Body of pancreas (tissue), 4 donors: ENCODE results near the gene STX11. TPM values are rescaled to one million over a fixed set of nuclear protein-coding genes. Genes with fewer than 3 reads are reported as not detected.

Experiments used
- ATAC-seq: fragments of 150-250 bp; one replicate; pipeline ENCODE4 v1.9.1; 2016
- DNase-seq, 4 donors: peaks; one replicate each; pipeline ENCODE4 v3.0.0-alpha.2; 2019
- H3K27ac ChIP-seq, 4 donors: fragments of 200-600 bp; sonication (generic); 1 replicate in 3 of 4; 2 replicates in 1 of 4; pipeline versions ENCODE4 v1.5.1 to v1.6.1; 2016 to 2019; ENCODE audit warnings: mild to moderate bottlenecking in 1 of 4, mixed read lengths in 1 of 4, moderate library complexity in 1 of 4
- H3K27me3 ChIP-seq, 2 donors: fragments of 200-600 bp; sonication (generic); one replicate each; pipeline ENCODE4 v1.6.0; 2016; ENCODE audit warnings: mild to moderate bottlenecking in 1 of 2
- H3K36me3 ChIP-seq, 2 donors: fragments of 200-600 bp; sonication (generic); replicated peaks in 1 of 2; 2 replicates each; pipeline ENCODE4 v1.5.1; 2016; ENCODE audit warnings: low read depth in 2 of 2; ENCODE audit not compliant: insufficient read depth in 1 of 2
- H3K4me1 ChIP-seq: fragments of 200-600 bp; sonication (generic); one replicate; pipeline ENCODE4 v1.6.0; 2016
- H3K4me3 ChIP-seq, 2 donors: fragments of 200-600 bp; sonication (generic); 1 replicate in 1 of 2; 2 replicates in 1 of 2; pipeline ENCODE4 v1.5.1; 2016 to 2019
- H3K9me3 ChIP-seq, 3 donors: fragments of 200-600 bp; sonication (generic); 1 replicate in 2 of 3; 2 replicates in 1 of 3; pipeline ENCODE4 v1.5.1; 2016
- POLR2A ChIP-seq, 3 donors: fragments of 450-650 bp; IDR thresholded peaks; one replicate each; pipeline ENCODE4 v1.6.1; 2016; ENCODE audit warnings: antibody characterized with exemption in 3 of 3, mild to moderate bottlenecking in 2 of 3
- WGBS, 2 donors: methylation state at CpG; one replicate each; pipeline ENCODE4 v1.1.5; 2017; 5-methylcytosine and 5-hydroxymethylcytosine counted together
- intact Hi-C: fragments of 100-400 bp; cut with DNase I; formaldehyde crosslinking; loops from one replicate; pipeline ENCODE4 v1.15.1; 2023
- total RNA-seq, 2 donors: library from RNA; depleted of rRNA; stranded (reverse); fragments of >200 nt; gene quantifications; one replicate each; pipeline ENCODE4 v1.1.0, GENCODE V29; 2016
- TF ChIP-seq, protein P1 (sequence below), 7 experiments: fragments of 450-650 bp in 4 of 7; fragments of 200-600 bp in 3 of 7; sonication (generic) in 3 of 7; IDR thresholded peaks; one replicate each; pipeline ENCODE4 v1.5.1; 2016 to 2019; ENCODE audit warnings: antibody characterized with exemption in 7 of 7

STX11 gene
- total RNA-seq, 2 donors from 2014 or later, result 4.4 to 7.6 TPM

DNA sequence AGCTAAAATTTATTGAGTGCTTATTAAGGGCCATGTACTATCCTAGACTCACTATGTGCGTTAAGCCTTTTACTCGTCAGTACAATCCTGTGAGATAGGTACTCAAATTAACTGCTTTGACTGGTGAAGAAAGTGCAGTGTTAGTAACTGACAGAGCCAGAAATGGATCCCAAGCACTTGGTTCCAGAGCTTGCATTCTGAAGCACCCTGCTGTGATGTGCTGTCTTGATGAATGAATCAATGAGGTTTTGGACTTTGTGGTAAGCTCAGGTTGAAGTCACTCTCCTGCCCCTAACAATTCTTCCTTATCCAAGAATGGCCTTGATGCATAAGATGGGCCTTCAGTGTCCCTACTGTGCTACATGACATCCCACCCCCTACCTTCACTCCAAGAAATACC lies 3.7 kb downstream of the STX11 start:
- intact Hi-C loops, result no loop called here
- TF ChIP-seq, protein P1, sequence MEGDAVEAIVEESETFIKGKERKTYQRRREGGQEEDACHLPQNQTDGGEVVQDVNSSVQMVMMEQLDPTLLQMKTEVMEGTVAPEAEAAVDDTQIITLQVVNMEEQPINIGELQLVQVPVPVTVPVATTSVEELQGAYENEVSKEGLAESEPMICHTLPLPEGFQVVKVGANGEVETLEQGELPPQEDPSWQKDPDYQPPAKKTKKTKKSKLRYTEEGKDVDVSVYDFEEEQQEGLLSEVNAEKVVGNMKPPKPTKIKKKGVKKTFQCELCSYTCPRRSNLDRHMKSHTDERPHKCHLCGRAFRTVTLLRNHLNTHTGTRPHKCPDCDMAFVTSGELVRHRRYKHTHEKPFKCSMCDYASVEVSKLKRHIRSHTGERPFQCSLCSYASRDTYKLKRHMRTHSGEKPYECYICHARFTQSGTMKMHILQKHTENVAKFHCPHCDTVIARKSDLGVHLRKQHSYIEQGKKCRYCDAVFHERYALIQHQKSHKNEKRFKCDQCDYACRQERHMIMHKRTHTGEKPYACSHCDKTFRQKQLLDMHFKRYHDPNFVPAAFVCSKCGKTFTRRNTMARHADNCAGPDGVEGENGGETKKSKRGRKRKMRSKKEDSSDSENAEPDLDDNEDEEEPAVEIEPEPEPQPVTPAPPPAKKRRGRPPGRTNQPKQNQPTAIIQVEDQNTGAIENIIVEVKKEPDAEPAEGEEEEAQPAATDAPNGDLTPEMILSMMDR (IDR thresholded peaks at IDR 0.05), result no peak
- no peak for TF ChIP-seq POLR2A (IDR thresholded peaks at IDR 0.05)

DNA sequence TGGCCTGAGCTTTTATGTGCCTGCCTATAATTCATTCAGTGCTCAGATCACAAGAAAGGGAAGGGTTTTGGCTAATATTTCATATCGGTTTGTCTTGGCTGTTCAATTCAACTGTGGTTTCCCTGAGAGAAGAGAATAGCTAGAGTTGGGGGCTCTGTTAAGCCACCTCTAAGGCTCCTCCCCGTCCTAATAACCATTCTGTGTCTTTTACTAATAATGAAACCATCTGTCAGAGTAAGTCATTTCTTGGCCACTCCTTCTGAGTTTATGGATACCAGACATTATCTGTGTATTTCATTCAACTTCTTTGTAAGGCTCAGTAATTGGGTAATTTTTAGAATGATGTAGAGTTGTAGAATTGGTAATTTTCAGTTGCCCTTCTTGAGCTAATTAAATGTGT lies 5.2 kb downstream of the STX11 start:
- Histone ChIP-seq H3K4me1 (peaks cover 21% of the 10 kb centered on the region), H3K27me3 (no peaks in the 10 kb centered on the region), H3K9me3 (no peaks in the 10 kb centered on the region), H3K4me3 (no peak overlapping the region), H3K27ac (no peak overlapping the region), H3K36me3 (no peaks in the 10 kb centered on the region)
- ATAC-seq (no peak), DNase-seq (no peak)
- intact Hi-C loops, result no loop called here
- TF ChIP-seq POLR2A (IDR thresholded peaks at IDR 0.05), result no peak
- TF ChIP-seq, protein P1 (IDR thresholded peaks at IDR 0.05), result no peak
- 76 to 83% methylated on average over 2 of the region's 2 CpGs for WGBS, 2 donors

More for the DNA sequence above, 3.7 kb downstream of the STX11 start:
- Histone ChIP-seq H3K27ac (no peak overlapping the region), H3K4me3 (no peak overlapping the region), H3K36me3 (no peaks in the 10 kb centered on the region), H3K9me3 (no peaks in the 10 kb centered on the region), H3K27me3 (no peaks in the 10 kb centered on the region), H3K4me1 (peaks cover 27% of the 10 kb centered on the region)
- 97 to 98% methylated on average over 2 of the region's 2 CpGs for WGBS, 2 donors
- ATAC-seq (no peak), DNase-seq (no peak)

DNA sequence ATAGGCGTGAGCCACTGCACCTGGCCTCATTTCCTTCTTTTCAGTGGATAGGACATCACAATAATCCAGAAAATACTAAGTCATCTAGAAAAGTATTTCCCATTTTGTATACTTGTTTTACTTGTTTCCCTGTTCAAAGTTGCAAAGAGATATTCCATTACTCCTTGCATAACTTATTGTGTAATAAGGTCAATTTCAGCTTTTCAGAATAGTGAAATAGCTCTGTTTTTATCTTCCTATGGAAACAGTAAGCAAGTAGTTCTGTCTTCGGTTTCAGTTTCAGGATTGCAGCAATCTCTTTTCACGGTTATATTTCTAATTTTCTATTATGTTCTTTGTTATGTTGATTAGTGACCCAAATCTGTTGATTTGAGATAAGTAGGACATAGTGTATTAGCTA lies 6.0 kb downstream of the STX11 start:
- intact Hi-C loops, result no loop called here

DNA sequence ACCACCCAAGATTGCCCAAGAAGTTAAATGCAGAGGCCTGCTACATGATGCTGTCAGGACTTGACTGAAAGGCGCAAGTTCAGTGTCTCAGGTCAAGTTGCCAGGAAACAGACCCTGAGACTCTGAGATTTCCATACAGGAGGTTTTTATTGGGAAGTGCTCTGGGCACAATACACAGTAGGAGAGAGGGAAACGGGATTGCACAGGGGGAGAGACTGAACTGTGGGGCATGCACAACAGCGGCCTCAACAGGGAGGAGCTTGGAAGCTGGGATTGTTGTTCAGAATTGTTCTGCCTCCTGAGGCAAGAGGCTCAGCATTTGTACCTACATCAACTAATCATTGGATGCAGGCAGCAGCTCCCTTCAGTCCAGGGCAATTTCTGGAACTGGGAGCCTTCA lies 6.7 kb downstream of the STX11 start:
- TF ChIP-seq, protein P1 (IDR thresholded peaks at IDR 0.05), result no peak
- TF ChIP-seq POLR2A (IDR thresholded peaks at IDR 0.05), result no peak
- Histone ChIP-seq H3K4me3 (no peak overlapping the region), H3K27ac (no peak overlapping the region), H3K36me3 (no peaks in the 10 kb centered on the region), H3K4me1 (peaks cover 11% of the 10 kb centered on the region), H3K9me3 (no peaks in the 10 kb centered on the region), H3K27me3 (no peaks in the 10 kb centered on the region)
- 85 to 91% methylated on average over 3 of the region's 3 CpGs for WGBS, 2 donors
- ATAC-seq (no peak), DNase-seq (no peak)
- intact Hi-C loops, result no loop called here

More for the DNA sequence above, 6.0 kb downstream of the STX11 start:
- Histone ChIP-seq H3K4me1 (peaks cover 17% of the 10 kb centered on the region), H3K36me3 (no peaks in the 10 kb centered on the region), H3K27me3 (no peaks in the 10 kb centered on the region), H3K9me3 (no peaks in the 10 kb centered on the region), H3K27ac (peak overlapping the region in 1 of 4 donors; percentile 52), H3K4me3 (no peak overlapping the region)
- WGBS, 2 donors, result 61 to 75% methylated on average over 3 of the region's 3 CpGs
- no peak for TF ChIP-seq POLR2A (IDR thresholded peaks at IDR 0.05)
- TF ChIP-seq, protein P1 (IDR thresholded peaks at IDR 0.05), result no peak
- no peak for ATAC-seq
- no peak for DNase-seq

DNA sequence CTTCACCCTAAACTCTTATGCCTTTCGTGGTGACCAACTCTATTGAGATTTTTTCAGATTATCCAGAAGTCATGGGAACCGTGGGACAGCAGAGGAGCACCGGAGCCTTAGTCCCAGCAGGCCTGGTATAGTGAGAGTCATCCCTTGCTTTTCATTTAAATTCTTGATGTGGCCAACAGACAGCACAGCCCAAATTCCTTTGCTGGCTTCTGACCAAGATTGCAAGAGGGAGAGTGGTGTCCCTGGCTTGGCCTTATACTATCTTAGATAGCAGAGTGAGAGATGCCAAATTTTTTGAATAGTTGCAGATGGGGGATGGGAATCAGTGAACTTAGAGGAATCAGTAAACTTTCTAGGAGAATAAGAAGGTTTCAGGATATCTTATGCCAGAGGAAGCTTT lies 7.8 kb downstream of the STX11 start:
- intact Hi-C loops, result no loop called here
- no peak for TF ChIP-seq POLR2A (IDR thresholded peaks at IDR 0.05)
- TF ChIP-seq, protein P1 (IDR thresholded peaks at IDR 0.05), result no peak
- peak; percentile 66 for ATAC-seq
- Histone ChIP-seq H3K27me3 (no peaks in the 10 kb centered on the region), H3K4me1 (peaks cover 11% of the 10 kb centered on the region), H3K36me3 (no peaks in the 10 kb centered on the region), H3K4me3 (no peak overlapping the region), H3K9me3 (no peaks in the 10 kb centered on the region), H3K27ac (peak overlapping the region in 1 of 4 donors; percentile 20)
- 67 to 81% methylated on average over 3 of the region's 3 CpGs for WGBS, 2 donors
- peak; percentile 15 to 62 (median 36) for DNase-seq
